GM21825 (cell line): ENCODE measurements around the gene GCLC.
"Not testable (repeated sequence)": the region's sequence is repeated elsewhere in the genome, so short reads cannot be mapped to it uniquely, and the experiment has no call there.

ENCODE experiments used
- ATAC-seq: cut with Tn5 transposase; IDR thresholded peaks from one replicate; pipeline ENCODE4 v1.9.1; 2021; ENCODE audit warnings: mild to moderate bottlenecking, moderate library complexity; ENCODE audit not compliant: unreplicated experiment

GCLC gene

GRCh38 chr6:53544470-53545308, at the start of gene GCLC:
Gene GCLC, minus strand, starts transcription at chr6:53545101. Its CDS starts 456 bp downstream, at chr6:53544645.
- peak; percentile 63 for ATAC-seq

DNA sequence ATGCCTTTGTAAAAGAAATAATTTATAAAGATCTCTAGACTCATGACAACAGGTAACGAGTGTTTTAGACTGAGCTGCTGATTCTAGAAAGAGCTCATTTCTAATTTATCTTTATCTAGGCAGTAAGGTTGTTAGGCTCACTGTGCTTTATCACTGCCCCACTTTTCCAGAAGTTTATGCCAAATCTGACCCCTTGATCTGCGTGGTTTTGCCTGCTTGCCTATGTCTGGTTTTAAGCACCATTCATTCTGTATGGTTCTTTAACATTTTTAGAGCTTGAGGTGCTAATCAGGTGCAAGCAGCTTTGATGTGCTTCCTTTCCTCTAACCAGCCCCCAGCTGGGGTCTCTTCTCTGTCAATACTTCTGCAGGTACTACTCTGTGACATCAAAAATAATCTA, 49.7 kb upstream of the GCLC start:
- no peak for ATAC-seq

GRCh38 chr6:53593001-53593488, 48.1 kb upstream of the GCLC start:
- no peak for ATAC-seq

- ATAC-seq: no peak
Observed at GRCh38 chr6:53591873-53592272, 47.0 kb upstream of the GCLC start.

DNA sequence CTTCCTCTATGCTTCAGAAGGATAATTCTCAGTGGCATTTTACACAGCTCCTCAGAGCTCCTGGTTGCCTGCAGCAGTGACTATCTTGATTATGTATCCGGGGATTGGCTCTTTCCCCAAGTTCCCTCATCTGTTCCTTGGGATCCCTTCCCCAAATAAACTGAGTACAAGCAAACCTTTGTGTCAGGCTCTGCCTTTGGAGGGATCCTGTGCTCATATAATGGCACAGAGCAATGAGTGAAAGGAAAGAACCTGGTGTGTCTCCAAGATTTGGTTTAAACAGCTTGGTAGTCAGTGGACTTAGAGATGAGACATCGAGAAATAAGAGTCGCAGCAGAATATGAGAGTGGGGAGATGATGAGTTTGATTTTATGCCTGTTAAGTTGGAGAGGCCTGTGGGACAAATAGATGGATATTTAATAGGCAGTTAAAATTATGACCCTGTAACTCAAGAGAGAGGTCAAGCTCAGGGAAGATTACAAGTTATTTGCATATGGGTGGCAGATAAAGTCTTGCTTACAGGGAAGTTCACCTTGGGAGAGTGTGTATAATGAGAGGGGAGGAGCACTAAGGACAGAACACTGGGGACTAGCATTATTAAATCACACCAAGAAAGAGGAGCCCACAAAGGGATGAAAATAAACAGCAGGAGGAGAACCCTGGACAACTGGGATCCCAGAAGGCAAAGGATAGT, 44.1 kb upstream of the GCLC start:
- no peak for ATAC-seq

DNA sequence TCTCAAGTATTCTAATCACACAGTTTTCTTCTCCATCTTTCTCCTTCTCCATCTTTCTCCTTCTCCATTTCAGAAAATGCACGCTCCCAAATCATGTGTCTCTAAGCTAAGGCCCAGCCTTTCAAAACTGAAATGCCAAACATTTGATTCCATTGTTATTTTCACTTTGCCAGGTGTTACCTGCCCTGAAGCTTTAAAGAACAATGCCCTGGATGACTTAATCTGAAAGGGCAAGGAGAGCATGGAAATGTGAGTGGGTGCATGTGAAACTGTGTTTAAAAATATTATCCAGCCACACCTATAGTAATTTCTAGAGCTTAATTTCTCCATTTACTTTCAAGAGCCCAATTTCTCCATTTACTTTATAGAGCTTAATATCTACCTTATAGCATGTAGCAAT, 42.4 kb upstream of the GCLC start:
- ATAC-seq: no peak

GRCh38 chr6:53585208-53585900, 40.5 kb upstream of the GCLC start:
- ATAC-seq: no peak

GRCh38 chr6:53584726-53585125, 39.8 kb upstream of the GCLC start:
- no peak for ATAC-seq

DNA sequence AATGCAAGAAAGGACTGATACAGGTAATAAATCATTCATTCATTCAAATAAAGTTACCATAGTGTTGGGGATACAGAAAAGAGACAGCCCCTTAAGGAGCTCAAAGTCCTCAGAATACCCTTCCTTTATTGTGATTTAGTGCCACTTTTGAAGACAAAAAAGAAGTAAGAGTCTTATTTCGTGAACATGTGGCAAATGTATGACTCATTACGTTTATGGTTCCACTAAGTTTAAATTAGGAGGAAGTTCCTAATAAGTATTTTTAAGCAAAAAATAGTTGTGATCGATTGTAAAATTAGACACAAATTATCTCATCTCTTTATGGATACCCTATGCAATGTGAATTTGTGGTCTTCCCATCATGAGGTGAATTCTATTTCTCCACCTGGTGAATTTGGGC, 38.5 kb upstream of the GCLC start:
- ATAC-seq: no peak

- no peak for ATAC-seq
Observed at GRCh38 chr6:53582963-53583362, 38.1 kb upstream of the GCLC start.

GRCh38 chr6:53581856-53582255, 37.0 kb upstream of the GCLC start:
- ATAC-seq: no peak

DNA sequence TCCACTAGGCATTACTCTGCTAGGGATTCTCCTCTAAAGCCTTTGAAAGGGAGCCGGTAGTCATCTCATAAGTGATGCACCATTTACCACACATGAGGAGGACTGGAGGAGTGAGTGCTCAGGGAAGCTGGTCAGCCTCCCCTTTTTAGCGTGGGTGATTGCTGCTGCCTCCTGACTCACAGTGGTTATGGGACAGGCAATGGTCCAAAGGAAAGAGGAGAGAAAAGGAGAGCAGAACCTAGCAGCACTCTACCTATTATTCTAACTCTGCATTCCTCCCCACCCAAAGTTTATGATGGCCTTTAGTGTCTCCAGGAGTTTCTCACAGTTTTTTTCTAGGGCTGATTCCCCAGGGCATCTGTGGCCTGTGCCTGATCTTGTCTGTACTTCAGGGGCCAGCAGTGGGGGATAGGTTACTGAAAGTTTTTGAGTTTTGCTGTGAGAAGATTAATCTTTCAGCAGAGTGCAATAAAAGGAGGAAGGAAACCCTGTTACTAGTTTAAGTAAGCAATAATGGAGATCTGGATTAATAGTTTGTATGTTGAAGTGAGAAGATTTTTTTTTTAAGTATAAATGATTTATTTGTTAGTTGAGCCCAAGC, 36.4 kb upstream of the GCLC start:
- ATAC-seq: no peak

DNA sequence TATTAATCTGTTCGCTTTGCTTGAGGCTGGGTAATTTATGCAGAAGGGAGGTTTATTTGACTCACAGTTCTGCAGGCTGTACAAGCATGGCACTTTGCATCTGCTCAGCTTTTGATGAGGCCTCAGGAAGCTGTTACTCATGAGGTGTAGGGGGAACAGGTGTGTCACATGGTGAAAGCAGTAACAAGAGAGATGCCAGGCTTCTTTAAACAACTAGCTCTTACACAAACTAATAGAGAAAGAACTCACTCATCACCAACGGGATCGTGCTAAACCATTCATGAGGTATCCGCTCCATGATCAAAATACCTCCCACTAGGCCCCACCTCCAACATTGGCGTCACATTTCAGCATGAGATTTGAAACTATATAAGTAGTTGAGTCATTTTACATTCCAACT, 34.4 kb upstream of the GCLC start:
- ATAC-seq: no peak

DNA sequence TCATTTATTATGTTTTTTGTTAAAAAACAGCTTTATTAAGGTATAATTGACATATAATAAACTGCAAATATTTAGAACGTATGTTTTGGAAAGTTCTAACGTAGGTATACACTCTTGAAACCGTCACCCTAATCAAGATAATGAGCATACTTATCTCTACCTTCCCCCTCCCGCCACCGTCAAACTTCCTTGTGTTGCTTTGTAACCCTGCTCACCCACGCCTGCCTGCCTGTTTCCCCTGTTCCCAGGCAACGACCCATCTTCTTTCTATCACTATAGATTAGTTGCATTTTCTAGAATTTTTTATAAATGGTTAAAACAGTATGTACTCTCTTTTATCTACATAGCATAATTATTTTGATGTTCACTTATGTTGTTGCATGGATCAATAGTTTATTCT, 33.5 kb upstream of the GCLC start:
- ATAC-seq: no peak

- no peak for ATAC-seq
Observed at GRCh38 chr6:53573299-53573698, 28.4 kb upstream of the GCLC start.

- ATAC-seq: not testable (repeated sequence)
Observed at GRCh38 chr6:53572379-53572778, 27.5 kb upstream of the GCLC start.

- no peak for ATAC-seq
Observed at GRCh38 chr6:53568776-53569616, 24.1 kb upstream of the GCLC start.

GRCh38 chr6:53567701-53568100, 22.8 kb upstream of the GCLC start:
- ATAC-seq: no peak

- no peak for ATAC-seq
Observed at GRCh38 chr6:53566755-53567154, 21.9 kb upstream of the GCLC start.

- ATAC-seq: no peak
Observed at GRCh38 chr6:53565886-53566285, 21.0 kb upstream of the GCLC start.
